DMS 273 (cell line): ENCODE measurements around the gene TFDP1.
"Not testable (repeated sequence)": the region's sequence is repeated elsewhere in the genome, so short reads cannot be mapped to it uniquely, and the experiment has no call there.

ENCODE experiments used
- DNase-seq: peaks from one replicate; lab custom pipeline; 2025; ENCODE audit not compliant: unreplicated experiment; lab: John Stamatoyannopoulos, UW

The TFDP1 gene

GRCh38 chr13:113613789-113614379 is 29.3 kb downstream of the TFDP1 start:
- DNase-seq, result no peak

- no peak for DNase-seq
Measured at GRCh38 chr13:113616281-113616906, 31.8 kb downstream of the TFDP1 start.

- peak; percentile 7 for DNase-seq
Measured at GRCh38 chr13:113616991-113617749, 32.6 kb downstream of the TFDP1 start.

- no peak for DNase-seq
Measured at GRCh38 chr13:113617961-113618360, 33.4 kb downstream of the TFDP1 start.

- no peak for DNase-seq
Measured at GRCh38 chr13:113618455-113618854, 33.9 kb downstream of the TFDP1 start.

GRCh38 chr13:113620036-113620796 is 35.7 kb downstream of the TFDP1 start:
- peak; percentile 62 for DNase-seq

- no peak for DNase-seq
Measured at GRCh38 chr13:113621046-113621445, 36.5 kb downstream of the TFDP1 start.

GRCh38 chr13:113621498-113621897 is 36.9 kb downstream of the TFDP1 start:
- DNase-seq, result not testable (repeated sequence)

- not testable (repeated sequence) for DNase-seq
Measured at GRCh38 chr13:113621986-113622550, 37.5 kb downstream of the TFDP1 start.

GRCh38 chr13:113622791-113623490 is 38.4 kb downstream of the TFDP1 start:
- no peak for DNase-seq

- DNase-seq, result peak; percentile 10
Measured at GRCh38 chr13:113623491-113624234, 39.1 kb downstream of the TFDP1 start.

GRCh38 chr13:113624235-113624587 is 39.7 kb downstream of the TFDP1 start:
- no peak for DNase-seq

GRCh38 chr13:113624640-113625304 is 40.2 kb downstream of the TFDP1 start:
- DNase-seq, result not testable (repeated sequence)

GRCh38 chr13:113625965-113626721 is 41.6 kb downstream of the TFDP1 start:
- DNase-seq, result no peak

- no peak for DNase-seq
Measured at GRCh38 chr13:113627136-113627535, 42.6 kb downstream of the TFDP1 start.

- DNase-seq, result no peak
Measured at GRCh38 chr13:113628291-113629270, 44.0 kb downstream of the TFDP1 start.

- no peak for DNase-seq
Measured at GRCh38 chr13:113629866-113630265, 45.3 kb downstream of the TFDP1 start.
